ENCODE measurements around the gene PSPN. TPM values are rescaled to one million over a fixed set of nuclear protein-coding genes. Genes with fewer than 3 reads are reported as not detected.

The PSPN gene
- polyA plus RNA-seq, 1 donor (not counting 4 experiments of a cell fraction or from before 2014, with no cell fraction given) = 0.33 TPM

DNA sequence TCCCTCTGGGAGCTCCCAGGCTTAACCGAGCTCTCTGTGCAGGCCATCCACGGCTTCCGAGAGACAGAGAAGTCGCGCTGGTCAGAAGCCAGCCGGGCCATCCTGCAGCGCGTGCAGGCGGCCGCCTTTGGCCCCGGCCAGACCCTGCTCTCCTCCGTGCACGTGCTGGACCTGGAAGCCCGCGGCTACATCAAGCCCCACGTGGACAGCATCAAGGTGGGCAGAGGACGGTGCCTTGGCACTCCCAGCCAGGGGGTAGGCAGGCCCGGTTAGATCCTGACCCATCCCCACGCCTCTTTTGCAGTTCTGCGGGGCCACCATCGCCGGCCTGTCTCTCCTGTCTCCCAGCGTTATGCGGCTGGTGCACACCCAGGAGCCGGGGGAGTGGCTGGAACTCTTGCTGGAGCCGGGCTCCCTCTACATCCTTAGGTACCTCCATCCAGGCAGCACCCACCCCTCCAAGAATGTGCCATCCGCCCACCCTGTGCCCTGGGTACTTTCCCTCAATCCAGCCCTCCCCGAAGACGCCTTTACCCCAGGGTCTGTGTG lies 1.5 kb downstream of the PSPN start:
- no peak overlapping the region for H2AFZ ChIP-seq (ENCODE audit: control insufficient read depth, low read length)
- TF ChIP-seq, protein P1, sequence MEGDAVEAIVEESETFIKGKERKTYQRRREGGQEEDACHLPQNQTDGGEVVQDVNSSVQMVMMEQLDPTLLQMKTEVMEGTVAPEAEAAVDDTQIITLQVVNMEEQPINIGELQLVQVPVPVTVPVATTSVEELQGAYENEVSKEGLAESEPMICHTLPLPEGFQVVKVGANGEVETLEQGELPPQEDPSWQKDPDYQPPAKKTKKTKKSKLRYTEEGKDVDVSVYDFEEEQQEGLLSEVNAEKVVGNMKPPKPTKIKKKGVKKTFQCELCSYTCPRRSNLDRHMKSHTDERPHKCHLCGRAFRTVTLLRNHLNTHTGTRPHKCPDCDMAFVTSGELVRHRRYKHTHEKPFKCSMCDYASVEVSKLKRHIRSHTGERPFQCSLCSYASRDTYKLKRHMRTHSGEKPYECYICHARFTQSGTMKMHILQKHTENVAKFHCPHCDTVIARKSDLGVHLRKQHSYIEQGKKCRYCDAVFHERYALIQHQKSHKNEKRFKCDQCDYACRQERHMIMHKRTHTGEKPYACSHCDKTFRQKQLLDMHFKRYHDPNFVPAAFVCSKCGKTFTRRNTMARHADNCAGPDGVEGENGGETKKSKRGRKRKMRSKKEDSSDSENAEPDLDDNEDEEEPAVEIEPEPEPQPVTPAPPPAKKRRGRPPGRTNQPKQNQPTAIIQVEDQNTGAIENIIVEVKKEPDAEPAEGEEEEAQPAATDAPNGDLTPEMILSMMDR (optimal IDR thresholded peaks at IDR 0.05 in 1 of 3, IDR thresholded peaks at IDR 0.05 in 1 of 3, conservative IDR thresholded peaks at IDR 0.05 in 1 of 3; ENCODE audit: extremely low read depth in 1 of 3, insufficient read depth in 2 of 3, low read length in 3 of 3) = no peak
- TF ChIP-seq EZH2 (IDR thresholded peaks at IDR 0.05; ENCODE audit: low read length) = no peak
- no peak overlapping the region for H3K27ac ChIP-seq (ENCODE audit: control insufficient read depth, insufficient read depth, low read length)
- H3K9me1 ChIP-seq (ENCODE audit: control insufficient read depth, extremely low read depth, insufficient read depth, low read length) = no peaks in the 10 kb centered on the region
- H3K9ac ChIP-seq (ENCODE audit: control insufficient read depth, extremely low read depth, insufficient read depth, low read length) = no peak overlapping the region
- FAIRE-seq = no peak
- H4K20me1 ChIP-seq (ENCODE audit: control insufficient read depth, extremely low read depth, insufficient read depth, low read length) = no peaks in the 10 kb centered on the region
- DNase-seq (ENCODE audit: low read depth, low spot score) = no peak
- peak overlapping the region; percentile 77 for H3K4me2 ChIP-seq (ENCODE audit: control insufficient read depth, extremely low read depth, insufficient read depth, low read depth, low read length)
- H3K4me1 ChIP-seq (ENCODE audit: control insufficient read depth, extremely low read depth, insufficient read depth, low read length) = peaks cover 10% of the 10 kb centered on the region
- H3K27me3 ChIP-seq (ENCODE audit: control insufficient read depth, extremely low read depth, insufficient read depth, low read length) = no peaks in the 10 kb centered on the region
- peaks cover 0 to 2% of the 10 kb centered on the region in 2 experiments for H3K36me3 ChIP-seq (ENCODE audit: control insufficient read depth in 2 of 2, extremely low read depth in 1 of 2, insufficient read depth in 2 of 2, low read length in 2 of 2)
- H3K79me2 ChIP-seq (ENCODE audit: control insufficient read depth, insufficient read depth, low read length) = no peaks in the 10 kb centered on the region
- no peaks in the 10 kb centered on the region for H3K9me3 ChIP-seq (ENCODE audit: control insufficient read depth, low read depth, low read length)
- peak overlapping the region in 1 of 3 experiments; percentile 45 for H3K4me3 ChIP-seq (ENCODE audit: control insufficient read depth in 2 of 3, extremely low read depth in 1 of 3, insufficient read depth in 2 of 3, low read depth in 1 of 3, low read length in 3 of 3)
- dilution Hi-C loops (cut with MboI; ENCODE audit: extremely low pct_ligation_motif_present, low sequenced_read_pairs) = no loop called here

DNA sequence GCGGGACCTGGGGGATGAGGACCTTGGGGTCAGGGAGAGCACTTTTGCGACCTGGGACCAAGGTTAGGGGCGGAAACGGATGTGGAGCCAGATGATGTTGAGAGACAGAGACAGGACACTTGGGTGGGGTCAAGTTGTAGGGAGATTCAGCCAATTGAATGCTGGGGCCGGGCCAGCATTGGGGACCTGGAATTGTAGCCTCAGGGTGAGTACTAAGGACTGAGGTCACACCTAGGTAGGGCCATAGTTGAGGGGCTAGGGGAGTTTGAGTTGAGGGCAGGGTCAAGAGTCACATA lies 2.0 kb downstream of the PSPN start:
- peak overlapping the region; percentile 2 for H3K27ac ChIP-seq (ENCODE audit: control insufficient read depth, insufficient read depth, low read length)
- H3K4me1 ChIP-seq (ENCODE audit: control insufficient read depth, extremely low read depth, insufficient read depth, low read length) = peaks cover 10% of the 10 kb centered on the region
- no peak for DNase-seq (ENCODE audit: low read depth, low spot score)
- dilution Hi-C loops (cut with MboI; ENCODE audit: extremely low pct_ligation_motif_present, low sequenced_read_pairs) = no loop called here
- peak overlapping the region; percentile 43 to 58 (median 45) for H3K4me3 ChIP-seq (ENCODE audit: control insufficient read depth in 2 of 3, extremely low read depth in 1 of 3, insufficient read depth in 2 of 3, low read depth in 1 of 3, low read length in 3 of 3)
- peaks cover 0 to 3% of the 10 kb centered on the region in 2 experiments for H3K36me3 ChIP-seq (ENCODE audit: control insufficient read depth in 2 of 2, extremely low read depth in 1 of 2, insufficient read depth in 2 of 2, low read length in 2 of 2)
- peak overlapping the region; percentile 49 for H2AFZ ChIP-seq (ENCODE audit: control insufficient read depth, low read length)
- no peaks in the 10 kb centered on the region for H3K9me1 ChIP-seq (ENCODE audit: control insufficient read depth, extremely low read depth, insufficient read depth, low read length)
- no peaks in the 10 kb centered on the region for H3K79me2 ChIP-seq (ENCODE audit: control insufficient read depth, insufficient read depth, low read length)
- peak overlapping the region; percentile 77 for H3K4me2 ChIP-seq (ENCODE audit: control insufficient read depth, extremely low read depth, insufficient read depth, low read depth, low read length)
- peak overlapping the region; percentile 18 for H3K9ac ChIP-seq (ENCODE audit: control insufficient read depth, extremely low read depth, insufficient read depth, low read length)
- H3K27me3 ChIP-seq (ENCODE audit: control insufficient read depth, extremely low read depth, insufficient read depth, low read length) = no peaks in the 10 kb centered on the region
- TF ChIP-seq, protein P1 (optimal IDR thresholded peaks at IDR 0.05 in 1 of 3, IDR thresholded peaks at IDR 0.05 in 1 of 3, conservative IDR thresholded peaks at IDR 0.05 in 1 of 3; ENCODE audit: extremely low read depth in 1 of 3, insufficient read depth in 2 of 3, low read length in 3 of 3) = no peak
- TF ChIP-seq EZH2 (IDR thresholded peaks at IDR 0.05; ENCODE audit: low read length) = no peak
- FAIRE-seq = no peak
- H4K20me1 ChIP-seq (ENCODE audit: control insufficient read depth, extremely low read depth, insufficient read depth, low read length) = no peaks in the 10 kb centered on the region
- H3K9me3 ChIP-seq (ENCODE audit: control insufficient read depth, low read depth, low read length) = no peaks in the 10 kb centered on the region

Measured in keratinocyte (primary cell).